NCI-H146 treated with DMSO at 0.1 percent for 48 hours (cell line): ENCODE results near the gene KRTAP1-1.
"Not testable (repeated sequence)": the region's sequence is repeated elsewhere in the genome, so short reads cannot be mapped to it uniquely, and the experiment has no call there.

Source experiments
- DNase-seq: peaks from one replicate; lab custom pipeline; 2025; ENCODE audit not compliant: unreplicated experiment; lab: John Stamatoyannopoulos, UW

Gene KRTAP1-1

DNA sequence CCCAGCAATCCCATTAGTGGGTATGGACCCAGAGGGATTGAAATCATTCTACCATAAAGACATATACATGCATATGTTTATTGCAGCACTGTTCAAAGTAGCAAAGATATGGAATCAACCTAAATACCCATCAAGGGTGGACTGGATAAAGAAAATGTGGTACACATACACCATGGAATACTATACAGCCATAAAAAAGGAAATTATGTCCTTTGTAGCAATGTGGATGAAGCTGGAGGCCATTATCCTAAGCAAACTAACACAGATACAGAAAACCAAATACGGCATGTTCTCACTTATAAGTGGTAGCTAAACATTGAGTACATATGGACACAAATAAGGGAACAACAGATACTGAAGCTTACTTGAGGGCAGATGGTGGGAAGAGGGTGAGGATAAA is 16.3 kb upstream of the KRTAP1-1 start:
- DNase-seq: no peak

DNA sequence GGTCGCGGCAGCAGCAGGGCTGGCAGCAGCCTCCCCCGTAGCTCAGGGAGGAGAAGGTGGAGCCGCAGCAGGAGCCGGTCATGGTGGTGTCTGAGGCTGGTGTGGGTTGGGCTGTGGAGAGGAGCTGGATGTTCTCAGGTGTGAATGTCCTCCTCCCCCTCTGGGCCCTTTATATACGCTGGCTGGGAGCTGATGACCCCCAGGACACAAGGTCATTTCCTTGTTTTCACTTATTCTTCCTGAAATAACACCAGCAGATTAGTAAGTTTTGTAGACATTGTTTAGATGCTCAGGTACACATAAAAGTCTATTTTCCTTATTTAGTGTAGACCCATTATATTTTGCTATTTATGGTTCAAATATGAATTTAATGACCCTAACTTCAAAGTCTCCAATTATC is 13.9 kb upstream of the KRTAP1-1 start, which contains the start of gene KRTAP2-2:
Gene KRTAP2-2 (minus strand): TSS at position 101 of the 400 bp plus-strand sequence. CDS start 19 bp downstream, at position 82.
- DNase-seq: not testable (repeated sequence)

DNA sequence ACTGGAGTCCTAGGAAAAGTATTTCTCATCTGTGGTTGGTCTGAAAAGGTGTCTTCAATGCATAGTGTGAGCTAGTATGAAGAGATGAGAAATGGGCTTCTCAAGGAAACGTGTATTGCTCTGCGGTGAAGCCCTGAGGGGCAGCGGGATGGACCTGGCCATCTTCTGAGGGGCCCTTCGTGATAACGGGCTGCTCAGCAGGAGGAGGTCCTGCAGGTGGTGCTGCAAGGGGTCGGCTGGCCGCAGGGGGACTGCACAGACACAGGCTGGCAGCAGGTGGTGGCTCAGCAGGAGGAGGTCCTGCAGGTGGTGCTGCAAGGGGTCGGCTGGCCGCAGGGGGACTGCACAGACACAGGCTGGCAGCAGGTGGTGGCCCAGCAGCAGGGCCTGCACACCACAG is 13.3 kb upstream of the KRTAP1-1 start:
- DNase-seq: not testable (repeated sequence)

DNA sequence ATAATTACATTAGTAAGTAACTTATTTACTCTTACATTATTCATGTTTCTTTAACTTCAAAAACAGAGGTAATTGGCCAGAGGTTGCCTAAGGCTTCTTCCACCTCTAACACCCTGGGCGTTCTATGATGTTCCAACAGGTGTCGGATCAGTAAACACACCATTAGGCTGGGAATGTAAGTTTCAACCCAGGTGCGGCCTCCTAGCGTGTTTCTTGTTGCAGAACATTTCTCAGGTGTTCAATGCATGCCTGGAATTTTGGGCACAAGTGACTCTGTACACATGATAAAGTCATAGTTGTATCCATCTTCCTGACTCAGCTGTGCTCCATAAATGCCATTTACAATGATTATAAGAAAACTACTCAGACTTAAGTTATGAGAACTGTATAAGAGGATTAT is 12.8 kb upstream of the KRTAP1-1 start:
- DNase-seq: no peak

DNA sequence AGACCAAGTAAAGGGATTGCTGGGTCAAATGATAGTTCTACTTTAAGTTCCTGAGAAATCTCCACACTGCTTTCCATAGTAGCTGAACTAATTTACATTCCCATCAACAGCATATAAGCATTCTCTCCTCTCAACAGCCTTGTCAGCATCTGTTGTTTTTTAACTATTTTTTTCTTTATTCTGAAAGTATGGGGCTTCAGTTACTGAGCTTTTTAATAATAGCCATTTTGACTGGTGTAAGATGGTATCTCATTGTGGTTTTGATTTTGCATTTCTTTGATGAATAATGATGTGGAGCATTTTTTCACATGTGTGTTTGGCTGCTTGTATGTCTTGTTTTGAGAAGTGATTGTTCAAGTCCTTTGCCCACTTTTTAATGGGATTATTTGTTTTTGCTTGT is 11.3 kb upstream of the KRTAP1-1 start:
- DNase-seq: no peak

DNA sequence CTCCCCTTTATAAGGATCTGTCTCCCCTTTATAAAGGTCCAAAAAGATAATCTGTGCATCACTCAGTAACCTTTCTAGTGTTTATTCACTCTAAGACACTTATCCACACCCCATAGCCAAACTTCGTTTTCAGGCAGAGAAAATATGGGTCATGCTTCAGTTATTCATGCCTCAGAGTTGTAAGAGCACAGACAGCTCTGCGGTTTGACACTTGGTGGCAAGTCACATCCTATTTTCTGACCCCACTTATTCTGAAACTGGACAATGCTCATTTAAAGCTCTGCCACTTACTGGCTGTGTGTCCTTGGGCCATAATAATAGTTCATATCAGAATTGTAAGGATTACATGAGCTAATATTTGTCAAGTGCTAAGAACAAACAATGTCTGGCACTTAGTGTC is 7.9 kb upstream of the KRTAP1-1 start:
- no peak for DNase-seq

DNA sequence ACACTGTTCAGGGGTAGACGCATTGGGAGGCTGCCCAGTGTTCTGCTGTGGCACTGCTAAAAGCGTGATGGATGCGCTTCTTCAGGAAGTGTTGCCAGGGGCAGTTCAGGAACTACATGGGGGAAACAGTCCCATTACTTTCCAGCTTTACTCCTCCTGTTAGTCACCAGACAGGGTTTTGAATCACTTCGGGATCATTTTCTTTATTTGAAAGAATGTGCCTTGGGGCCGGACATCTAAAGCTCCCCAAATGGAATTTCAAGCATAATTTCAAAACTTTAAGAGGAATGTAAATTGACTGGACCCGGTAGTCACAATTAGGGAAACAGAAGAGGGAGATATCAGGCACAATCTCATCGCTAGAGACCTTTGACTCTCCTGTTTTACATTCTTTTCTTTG is 7.2 kb upstream of the KRTAP1-1 start:
- DNase-seq: no peak

DNA sequence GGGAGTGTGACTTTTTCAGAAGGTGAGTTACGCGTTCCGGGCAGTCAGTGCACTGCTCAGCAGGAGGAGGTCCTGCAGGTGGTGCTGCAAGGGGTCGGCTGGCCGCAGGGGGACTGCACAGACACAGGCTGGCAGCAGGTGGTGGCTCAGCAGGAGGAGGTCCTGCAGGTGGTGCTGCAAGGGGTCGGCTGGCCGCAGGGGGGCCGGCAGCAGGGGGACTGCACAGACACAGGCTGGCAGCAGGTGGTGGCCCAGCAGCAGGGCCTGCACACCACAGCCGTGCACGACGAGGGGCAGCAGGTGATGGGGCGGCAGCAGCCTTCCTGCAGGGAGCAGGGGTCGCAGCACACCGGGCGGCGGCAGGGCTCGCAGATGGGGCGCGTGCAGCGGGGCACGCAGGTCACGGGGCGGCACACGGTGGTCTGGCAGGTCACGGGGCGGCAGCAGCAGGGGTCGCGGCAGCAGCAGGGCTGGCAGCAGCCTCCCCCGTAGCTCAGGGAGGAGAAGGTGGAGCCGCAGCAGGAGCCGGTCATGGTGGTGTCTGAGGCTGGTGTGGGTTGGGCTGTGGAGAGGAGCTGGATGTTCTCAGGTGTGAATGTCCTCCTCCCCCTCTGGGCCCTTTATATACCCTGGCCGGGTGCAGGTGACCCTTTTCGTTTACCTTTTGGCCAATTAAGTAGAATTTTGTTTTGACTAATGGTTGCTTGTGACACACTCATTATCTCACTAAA is 5.7 kb upstream of the KRTAP1-1 start, which contains the start of gene KRTAP2-1:
Gene KRTAP2-1 (minus strand): TSS at position 582 of the 731 bp plus-strand sequence. CDS start 49 bp downstream, at position 533.
- not testable (repeated sequence) for DNase-seq

DNA sequence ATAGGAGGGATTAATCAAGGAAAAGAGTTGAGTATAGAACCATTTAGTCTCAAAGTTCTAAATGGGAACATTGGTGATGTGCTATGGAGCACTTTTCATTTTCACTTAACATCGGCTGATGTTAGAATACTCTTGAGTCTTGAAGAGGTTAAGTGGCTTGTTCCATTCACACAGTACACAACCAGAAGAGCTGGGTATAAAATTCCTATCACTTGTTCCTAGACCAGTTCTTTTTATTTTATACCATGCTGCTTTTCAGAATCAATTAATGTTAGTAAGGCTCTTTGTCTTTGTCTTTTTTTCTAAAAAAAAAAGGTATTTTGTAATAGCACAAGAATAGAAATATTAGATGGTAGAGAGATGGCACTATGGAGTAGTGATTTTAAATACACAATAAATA is 1.7 kb upstream of the KRTAP1-1 start:
- no peak for DNase-seq

DNA sequence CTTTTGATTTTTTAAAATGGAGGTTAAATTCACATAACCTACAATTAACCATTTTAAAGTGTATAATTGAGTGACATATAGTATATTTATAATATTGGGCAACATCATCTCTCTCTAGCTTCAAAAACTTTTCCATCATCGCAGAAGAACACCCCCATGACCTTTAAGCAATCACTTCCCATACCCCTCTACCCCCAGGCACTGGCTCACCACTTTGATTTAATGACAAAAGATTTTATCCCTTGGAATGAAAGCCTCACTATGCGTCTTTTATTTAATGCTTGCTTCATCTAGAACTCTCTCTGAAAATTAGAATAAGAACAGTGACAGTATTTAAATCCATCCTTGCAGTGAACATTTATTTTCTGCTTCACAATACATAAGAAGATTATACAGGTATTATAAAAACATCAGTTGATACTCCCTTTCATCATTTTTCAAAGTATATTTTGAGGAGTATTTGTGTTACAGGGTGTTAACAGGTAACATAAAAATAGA is 3.3 kb downstream of the KRTAP1-1 start:
- no peak for DNase-seq

DNA sequence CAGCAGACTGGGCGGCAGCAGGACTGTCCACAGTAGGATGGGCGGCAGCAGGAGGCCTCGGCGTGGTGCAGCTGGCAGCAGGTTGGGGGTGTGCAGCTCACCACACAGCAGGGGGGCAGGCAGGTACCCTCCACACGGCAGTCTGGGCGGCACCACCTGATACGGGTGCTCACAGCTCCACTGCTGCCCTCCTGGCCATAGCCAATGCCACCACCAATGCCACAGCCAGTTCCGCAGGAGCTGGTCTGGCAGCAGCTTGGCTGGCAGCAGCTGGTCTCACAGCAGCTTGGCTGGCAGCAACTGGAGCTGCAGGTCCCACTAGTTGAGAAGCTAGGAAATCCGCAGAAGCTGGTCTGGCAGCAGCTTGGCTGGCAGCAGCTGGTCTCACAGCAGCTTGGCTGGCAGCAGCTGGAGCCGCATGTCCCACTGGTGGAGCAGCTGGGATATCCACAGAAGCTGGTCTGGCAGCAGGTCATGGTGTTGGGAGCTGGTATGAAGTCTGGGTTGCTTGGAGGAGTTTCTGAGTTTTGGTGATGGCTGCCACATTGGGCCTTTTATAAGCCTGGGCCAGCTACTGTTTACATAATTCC is 6.8 kb downstream of the KRTAP1-1 start, which contains the start of gene KRTAP1-3:
Gene KRTAP1-3 (minus strand): TSS at position 529 of the 590 bp plus-strand sequence. CDS start 53 bp downstream, at position 476.
- DNase-seq: peak; percentile 26

DNA sequence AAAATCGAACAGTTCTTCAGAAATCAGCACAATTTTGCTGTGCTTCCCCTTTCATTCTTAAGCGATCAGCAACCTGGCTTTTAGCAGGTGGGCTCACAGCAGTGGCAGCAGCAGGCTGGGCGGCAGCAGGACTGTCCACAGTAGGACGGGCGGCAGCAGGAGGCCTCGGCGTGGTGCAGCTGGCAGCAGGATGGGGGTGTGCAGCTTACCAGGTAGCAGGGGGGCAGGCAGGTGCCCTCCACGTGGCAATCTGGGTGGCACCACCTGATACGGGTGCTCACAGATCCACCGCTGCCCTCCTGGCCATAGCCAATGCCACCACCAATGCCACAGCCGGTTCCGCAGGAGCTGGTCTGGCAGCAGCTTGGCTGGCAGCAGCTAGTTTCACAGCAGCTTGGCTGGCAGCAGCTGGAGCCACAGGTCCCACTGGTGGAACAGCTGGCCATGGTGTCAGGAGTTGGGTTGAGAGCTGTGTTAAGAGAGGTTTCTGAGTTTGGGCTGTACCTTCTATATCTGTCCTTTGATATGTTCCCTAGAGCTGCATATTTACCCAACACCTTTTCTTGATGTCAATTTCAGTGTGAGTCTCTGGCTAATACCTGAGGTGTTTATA is 11.5 kb downstream of the KRTAP1-1 start, which contains the start of gene KRTAP1-4:
Gene KRTAP1-4 (minus strand): TSS at position 563 of the 613 bp plus-strand sequence. CDS start 117 bp downstream, at position 446.
- DNase-seq: peak; percentile 40

DNA sequence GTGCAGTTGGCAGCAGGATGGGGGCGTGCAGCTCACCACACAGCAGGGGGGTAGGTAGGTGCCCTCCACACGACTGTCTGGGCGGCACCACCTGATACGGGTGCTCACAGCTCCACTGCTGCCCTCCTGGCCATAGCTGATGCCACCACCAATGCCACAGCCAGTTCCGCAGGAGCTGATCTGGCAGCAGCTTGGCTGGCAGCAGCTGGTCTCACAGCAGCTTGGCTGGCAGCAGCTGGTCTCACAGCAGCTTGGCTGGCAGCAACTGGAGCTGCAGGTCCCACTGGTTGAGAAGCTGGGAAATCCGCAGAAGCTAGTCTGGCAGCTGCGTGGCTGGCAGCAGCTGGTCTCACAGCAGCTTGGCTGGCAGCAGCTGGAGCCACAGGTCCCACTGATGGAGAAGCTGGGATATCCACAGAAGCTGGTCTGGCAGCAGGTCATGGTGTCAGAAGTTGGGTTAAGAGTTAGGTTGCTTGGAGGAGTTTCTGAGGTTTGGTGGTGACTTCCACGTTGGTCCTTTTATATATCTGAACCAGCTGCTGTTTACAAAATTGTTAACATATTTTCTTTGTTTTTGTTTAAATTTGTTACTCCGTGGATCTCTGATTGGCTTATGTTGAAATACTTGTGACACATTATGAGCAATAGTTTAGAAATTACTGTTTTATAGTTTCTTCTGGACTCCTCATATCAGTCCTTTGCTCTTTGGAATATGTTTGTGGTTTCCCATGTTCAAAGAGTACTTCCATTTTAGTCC is 14.4 kb downstream of the KRTAP1-1 start, which contains the start of gene KRTAP1-5:
Gene KRTAP1-5 (minus strand): TSS at position 494 of the 757 bp plus-strand sequence. CDS start 53 bp downstream, at position 441.
- DNase-seq: no peak

DNA sequence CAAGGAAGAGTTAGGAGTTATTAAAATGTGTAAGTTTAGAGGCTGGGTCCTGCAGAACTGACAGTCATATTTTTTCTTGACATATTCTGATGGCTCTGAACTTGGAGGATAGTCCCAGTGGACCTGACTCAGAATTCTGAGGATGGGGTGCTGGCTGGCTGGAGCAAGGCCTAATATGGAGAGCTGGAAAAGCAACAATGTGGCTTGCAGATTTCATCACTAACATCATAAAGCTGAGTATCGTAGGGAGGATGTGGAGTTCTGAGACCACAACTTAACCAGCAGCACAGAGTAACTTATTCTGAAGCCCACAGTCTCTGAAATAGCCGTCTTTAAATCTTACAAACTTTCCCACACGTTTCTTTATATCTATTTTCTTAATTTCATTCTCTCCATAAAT is 16.6 kb downstream of the KRTAP1-1 start:
- DNase-seq: no peak

DNA sequence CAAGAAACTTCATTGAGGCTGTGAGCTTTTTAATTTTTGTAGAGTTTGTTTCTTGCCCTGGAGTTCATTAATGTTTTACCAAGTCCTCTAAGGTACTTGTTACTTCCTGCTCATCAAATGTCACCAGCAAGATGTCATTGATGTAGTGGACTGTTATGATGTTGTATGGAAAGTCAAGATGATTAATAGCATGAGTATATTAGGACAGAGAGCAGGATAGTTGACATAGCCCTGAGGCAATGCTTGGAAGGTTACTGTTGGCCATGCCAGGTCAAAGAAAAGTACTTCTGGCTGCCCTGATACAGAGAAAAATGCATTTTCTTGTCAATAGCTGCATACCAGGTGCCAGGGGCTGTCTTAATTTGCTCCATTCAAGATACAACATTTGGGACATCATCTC is 20.9 kb downstream of the KRTAP1-1 start:
- peak; percentile 85 for DNase-seq

DNA sequence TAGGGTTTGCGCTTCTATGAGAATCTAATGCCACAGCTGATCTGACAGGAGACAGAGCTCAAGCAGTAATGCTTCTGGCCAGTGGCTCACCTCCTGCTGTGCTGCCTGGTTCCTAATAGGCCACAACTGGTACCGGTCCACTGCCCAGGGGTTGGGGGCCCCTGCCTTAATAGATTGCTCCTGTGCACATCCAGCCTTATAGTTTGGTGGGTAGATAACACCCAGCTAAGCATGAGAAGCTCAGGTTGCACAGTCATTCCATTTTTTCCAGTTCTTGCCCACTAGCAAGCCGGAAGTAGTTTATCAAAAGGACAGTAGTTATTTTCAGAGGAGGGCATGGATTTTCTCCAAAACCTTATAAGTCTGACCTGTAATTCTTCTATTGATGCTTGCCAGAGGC is 21.8 kb downstream of the KRTAP1-1 start:
- DNase-seq: no peak

DNA sequence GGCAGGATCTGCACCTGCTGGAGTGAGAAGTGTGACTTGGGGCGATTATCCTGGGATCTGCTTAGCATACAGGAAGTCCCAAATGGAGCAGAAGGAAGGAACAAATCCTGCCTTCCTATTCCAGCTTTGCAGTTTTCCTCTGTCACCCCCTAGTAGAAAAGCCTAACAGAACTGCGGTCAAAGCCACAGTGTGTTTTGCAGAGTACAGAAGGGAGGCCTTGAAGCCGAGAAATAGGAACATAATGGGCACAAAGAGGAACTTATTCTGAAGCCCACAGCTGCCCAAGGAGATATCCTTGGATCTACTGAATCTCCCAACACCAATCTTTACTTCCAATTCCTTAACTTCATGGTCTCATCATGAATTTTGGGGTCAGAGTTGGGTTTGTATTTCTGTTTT is 22.7 kb downstream of the KRTAP1-1 start:
- no peak for DNase-seq

DNA sequence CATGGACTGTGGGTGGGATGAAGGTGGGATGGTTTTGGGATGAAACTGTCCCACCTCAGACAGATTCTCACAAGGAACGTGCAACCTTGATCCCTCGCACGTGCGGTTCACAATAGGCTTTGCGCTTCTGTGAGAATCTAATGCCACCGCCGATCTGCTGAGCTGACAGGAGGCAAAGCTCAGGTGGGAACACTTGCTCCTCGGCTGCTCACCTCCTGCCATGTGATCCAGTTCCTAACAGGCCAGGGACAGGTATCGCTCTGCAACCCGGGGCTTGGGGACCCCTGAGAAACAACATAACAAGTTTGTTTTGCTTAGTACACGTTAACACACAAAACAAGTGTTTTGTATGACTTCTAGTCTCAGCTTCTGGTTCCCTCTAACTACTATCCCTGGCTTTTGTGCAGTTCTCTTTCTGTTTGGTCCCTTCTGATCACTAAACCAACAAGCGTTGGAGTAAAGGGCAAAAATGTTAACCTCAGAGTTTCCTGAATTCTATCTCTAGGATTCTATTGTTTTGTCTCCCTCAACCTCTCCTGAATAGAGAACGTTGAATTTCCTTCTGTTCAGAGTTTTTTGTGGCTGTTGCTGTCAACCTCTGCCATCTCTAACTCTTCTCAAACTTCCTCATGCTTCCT is 24.6 kb downstream of the KRTAP1-1 start:
- DNase-seq: no peak

DNA sequence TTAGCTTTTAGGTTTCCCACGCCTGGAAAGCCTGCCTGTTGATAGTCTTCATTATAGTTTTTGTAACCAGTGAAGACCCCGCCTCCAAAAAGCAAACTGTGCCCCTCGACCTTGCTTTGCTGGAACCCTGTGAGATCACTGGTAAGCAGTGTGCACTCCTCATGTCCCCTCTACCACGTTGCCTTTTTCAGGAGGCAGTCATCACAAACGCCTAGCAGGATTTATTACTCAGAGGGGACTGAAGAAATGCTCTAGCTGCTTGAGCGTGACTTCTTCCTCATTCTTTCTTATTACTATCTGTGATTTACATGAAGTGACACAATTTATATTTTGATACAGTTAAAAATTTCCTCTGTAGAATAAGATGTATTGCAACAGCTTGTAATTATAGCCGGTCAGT is 25.8 kb downstream of the KRTAP1-1 start:
- DNase-seq: no peak

DNA sequence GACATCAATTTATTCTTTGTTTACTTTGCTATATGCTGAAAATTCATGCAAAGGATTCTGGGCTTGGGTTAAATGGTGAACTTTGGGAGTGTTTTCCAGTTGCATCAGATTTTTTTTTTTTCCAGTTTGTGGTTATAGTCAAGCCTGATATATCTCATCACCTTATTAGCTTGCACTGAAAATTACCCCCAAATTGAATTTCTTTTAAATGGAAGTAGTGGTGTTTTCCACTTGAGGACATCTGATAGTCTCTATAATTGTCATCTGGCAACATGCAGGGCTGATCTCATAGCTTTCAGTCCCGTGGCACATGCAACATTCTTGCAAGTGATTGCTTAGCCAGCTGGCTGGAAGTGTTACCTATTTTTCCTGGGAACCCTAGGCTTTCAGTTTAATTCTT is 27.6 kb downstream of the KRTAP1-1 start:
- DNase-seq: no peak
